ENCODE results near the gene AMPD2.

DNA sequence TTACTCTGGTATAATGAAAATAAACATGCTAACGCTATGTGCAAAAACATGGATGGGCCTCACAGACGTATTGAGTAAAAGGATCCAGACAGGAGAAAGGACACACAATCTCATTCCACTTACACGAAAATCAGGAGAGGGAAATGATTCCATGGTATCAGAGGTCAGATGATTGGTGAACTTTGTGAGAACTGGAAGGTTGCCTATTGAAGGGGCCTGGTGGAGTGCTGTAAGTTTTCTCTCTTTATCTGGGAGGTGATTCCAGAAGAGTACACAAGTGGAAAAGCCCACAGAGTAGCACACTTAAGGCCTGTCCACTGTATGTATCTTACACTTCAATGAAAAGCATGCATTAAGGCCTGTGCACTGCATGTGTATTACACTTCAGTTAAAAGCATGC lies 57.8 kb downstream of the AMPD2 start:
- TF ChIP-seq, protein P1, sequence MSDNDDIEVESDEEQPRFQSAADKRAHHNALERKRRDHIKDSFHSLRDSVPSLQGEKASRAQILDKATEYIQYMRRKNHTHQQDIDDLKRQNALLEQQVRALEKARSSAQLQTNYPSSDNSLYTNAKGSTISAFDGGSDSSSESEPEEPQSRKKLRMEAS (IDR thresholded peaks at IDR 0.05; ENCODE audit: low read depth, low read length): no peak
- no peak for TF ChIP-seq MYC (IDR thresholded peaks at IDR 0.05; ENCODE audit: low read depth, low read length)

Data from NB4 (cell line).